HG03439 (cell line): ENCODE data around the gene RASA3.
"Not testable (repeated sequence)": the region's sequence is repeated elsewhere in the genome, so short reads cannot be mapped to it uniquely, and the experiment has no call there.

Source experiments
- ATAC-seq: cut with Tn5 transposase; IDR thresholded peaks from one replicate; pipeline ENCODE4 v1.9.1; 2021; ENCODE audit warnings: mild to moderate bottlenecking, moderate library complexity; ENCODE audit not compliant: unreplicated experiment

RASA3 gene

GRCh38 chr13:114087430-114087829 lies 45.0 kb downstream of the RASA3 start:
- no peak for ATAC-seq

GRCh38 chr13:114082849-114083645 lies 49.4 kb downstream of the RASA3 start:
- ATAC-seq = no peak

GRCh38 chr13:114081761-114082681 lies 50.4 kb downstream of the RASA3 start:
- no peak for ATAC-seq

- no peak for ATAC-seq
These were observed 51.5 kb downstream of the RASA3 start for GRCh38 chr13:114080739-114081561.

DNA sequence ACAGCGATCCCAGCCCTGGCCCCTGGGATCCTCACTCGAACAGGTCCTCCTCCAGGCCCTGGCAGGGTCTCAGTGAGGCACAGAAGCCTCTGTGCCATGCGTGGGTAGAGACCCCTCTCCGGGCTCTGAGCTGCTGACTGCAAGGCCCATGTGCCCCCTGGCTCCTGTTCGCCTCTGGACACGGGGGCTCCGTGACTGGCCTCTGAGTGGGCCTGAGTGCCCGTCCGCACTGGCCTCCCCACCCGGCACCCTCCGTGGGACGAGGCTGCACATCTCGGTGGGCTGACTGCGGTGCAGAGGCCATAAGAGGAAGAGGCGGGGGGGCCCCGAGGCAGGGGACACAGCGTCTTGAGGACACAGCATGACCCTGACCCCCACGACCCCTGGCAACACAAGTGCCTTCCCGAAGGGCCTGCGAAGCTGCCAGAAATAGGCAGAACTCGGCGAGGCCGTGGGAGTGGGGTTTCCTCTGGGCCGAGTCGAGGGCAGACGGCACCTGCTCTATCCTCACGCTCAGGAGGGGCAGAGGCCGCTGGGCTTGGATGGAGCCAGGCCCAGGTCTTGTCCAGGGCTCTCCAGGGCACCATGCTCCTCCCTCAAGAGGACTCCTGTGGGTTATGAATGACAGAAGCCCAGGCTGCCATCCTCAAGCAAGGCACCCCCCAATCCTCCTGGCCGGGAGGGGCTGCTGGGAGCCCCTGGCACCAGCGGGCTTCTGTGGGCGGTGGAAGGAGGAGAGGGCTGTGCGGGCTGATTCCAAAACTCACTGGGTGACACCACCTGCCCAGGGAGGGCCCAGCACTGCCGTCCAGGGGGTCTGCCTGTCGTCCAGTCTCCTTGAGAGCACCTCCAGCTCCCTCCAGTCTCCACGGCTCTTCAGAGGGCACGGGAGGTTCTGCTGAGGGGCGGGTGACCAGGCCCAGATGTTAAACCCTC lies 52.6 kb downstream of the RASA3 start:
- no peak for ATAC-seq

DNA sequence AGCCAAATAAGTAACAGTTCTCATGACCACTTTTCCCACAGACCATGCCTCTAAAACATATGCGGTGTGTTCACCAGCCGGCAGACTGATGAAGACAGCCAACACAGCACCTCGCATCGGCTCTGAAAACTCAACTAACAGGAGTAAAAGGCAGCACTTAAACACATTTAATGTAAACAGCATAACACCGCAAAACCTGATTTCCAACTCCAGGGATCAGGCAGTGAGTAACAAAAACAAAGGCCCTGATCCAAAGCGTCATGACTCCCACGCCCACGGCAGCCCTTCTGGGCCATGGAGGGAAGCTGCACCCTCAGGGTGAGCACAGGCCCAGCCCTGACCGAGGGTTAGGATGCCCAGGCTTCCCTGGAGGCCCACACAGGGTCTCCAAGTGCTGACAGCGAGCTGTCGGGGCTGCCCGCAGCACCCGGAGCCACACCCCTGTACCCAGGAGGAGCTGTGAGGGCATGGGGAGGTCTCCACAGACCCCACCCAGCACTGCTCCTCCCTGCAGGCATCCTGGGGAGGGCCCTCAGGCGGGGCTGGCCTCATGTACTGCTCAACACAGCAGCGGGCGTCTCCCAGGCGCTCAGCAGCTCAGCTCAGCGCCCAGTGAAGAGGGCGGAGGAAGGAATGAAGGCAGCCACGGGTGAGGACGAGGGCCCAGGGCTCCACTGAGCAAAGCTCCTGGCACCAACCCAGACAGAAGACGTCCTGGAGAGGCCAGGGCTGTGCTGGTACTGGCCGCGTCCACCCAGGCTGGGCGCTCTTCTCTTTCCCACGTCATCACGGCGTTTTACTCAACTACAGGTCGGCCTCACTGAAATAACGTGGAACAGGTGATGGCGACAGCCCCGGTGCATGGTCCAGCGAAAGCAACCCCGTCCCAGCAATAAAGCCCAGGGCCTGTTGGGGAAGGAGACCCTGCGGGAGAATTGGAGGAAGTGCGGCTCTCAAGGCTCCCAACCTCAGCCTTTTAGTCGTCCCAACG lies 53.7 kb downstream of the RASA3 start:
- ATAC-seq = no peak

DNA sequence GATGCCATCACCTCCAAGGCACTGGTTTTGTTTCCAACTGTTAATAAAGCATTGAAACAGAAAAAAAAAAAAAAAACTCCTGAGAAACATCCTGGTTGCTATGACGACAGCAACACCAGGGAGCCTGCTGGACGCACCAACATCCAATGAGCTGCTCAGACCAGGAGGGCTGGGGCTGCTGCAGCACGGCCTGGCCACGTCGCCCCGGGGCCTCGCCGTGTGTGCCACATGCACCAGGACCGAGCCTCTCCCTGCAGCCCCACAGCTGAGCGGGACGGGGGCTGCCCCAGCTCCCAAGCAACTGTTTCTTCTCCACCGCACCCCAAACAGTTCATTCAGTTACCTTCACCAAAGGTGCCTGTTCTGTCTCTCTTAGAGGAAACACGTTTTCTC lies 54.5 kb downstream of the RASA3 start:
- ATAC-seq = no peak

- no peak for ATAC-seq
These were observed 55.1 kb downstream of the RASA3 start for GRCh38 chr13:114077099-114077932.

DNA sequence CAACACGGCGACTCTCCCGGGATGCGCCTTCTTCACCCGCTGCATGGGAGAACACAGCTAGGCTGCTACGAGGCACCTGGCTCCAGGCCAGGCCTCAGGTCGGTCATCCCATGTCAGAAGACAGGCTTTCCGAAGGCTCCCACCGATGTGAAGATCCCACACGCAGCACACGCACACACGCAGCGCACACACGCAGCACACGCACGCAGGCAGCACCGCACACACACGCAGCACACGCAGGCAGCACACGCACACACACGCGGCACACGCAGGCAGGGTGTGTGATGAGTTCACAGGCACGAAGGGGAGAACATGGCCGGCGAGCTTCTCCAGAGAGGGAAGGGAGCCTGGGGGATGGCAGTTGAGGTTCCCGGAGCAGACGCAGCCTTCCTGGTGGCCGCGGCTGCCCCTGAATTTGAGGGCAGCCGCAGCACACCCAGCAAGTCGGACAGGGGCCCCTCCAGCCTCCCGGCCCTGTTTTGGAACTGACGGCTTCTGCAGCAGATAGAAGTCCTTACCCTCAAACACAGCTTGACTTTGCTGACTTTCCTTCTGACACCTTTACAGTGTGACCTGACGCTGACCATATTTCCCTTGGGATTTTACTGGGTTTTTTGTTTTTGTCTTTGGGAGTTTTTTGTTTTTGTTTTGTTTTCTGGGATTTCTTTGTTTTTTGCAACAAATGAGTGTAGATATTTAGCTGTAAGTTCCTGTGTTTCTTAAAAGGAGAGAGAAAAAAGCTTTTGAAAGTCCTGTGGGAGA lies 55.9 kb downstream of the RASA3 start:
- ATAC-seq = no peak

DNA sequence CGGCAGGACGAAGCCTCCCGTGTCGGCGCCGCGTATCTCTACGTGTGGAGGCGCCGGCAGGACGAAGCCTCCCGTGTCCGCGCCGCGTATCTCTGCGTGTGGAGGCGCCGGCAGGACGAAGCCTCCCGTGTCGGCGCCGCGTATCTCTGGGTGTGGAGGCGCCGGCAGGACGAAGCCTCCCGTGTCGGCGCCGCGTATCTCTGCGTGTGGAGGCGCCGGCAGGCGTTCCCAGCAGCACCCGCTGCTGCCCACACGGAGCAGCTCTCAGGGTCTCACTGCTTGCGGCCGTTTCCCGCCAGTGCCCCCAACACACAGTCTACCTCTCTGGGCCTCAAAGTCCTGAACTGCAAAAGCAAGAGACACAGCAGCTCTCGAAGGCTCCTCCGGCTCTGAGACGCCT lies 56.6 kb downstream of the RASA3 start:
- not testable (repeated sequence) for ATAC-seq

- ATAC-seq = no peak
These were observed 57.6 kb downstream of the RASA3 start for GRCh38 chr13:114074671-114075315.

DNA sequence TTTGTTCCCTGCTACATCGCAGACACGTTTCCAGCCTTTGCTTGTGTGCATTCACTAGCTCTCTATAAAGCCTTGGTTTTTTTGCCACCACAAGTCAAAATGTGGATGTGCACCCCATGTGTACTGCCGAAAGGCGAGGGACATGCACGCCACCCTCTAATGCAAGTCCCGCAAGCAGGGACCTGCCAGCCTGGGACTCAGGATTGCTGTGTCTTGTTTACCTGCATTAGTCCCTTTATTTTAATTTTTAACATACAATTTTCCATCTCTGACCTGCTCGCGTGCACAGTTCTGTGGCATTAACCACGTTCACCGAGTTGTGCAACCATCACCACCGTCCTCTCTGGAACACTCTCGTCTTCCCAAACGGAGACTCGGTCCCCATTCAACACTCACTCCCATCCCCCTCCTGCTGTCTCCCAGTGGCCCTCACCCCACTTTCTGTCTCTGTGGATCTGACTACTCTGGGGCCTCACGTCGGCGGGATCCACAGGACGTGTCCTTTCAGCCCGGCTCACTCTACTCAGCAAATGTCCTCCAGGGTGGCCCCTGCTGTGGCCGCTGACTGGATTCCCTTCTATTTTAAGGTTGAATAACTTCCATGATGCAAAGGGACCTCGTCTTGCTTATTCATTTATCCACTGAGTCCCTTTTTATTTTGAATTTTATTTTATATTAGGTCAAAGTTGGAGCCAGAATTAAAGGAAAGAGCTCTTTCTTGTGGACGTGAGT lies 58.4 kb downstream of the RASA3 start:
- no peak for ATAC-seq

GRCh38 chr13:114072421-114072820 lies 60.0 kb downstream of the RASA3 start:
- ATAC-seq = no peak

GRCh38 chr13:114071991-114072390 lies 60.4 kb downstream of the RASA3 start:
- ATAC-seq = no peak

DNA sequence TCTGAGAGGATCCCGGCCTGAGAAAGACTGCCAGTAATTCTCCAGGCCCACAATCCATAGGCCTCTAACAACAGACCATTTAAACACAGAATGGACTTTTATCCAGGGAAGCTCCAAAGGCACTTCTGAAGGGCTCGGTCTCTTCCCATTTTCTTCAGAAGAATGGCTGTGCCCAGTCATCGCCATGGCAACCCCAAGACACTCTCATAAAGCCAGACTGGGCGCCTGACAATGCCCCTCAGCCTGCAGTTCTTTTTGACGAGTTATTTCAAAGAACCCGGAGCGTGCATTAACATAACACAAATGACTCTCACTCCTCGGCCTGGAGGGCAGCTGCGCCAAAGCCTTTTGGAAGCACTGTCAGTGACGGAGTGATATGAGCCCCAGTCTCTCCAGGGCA lies 61.0 kb downstream of the RASA3 start:
- ATAC-seq = no peak
